Ectodermal cell (in vitro differentiated cells): Measurements from ENCODE around the gene MKRN2.

Experiments
- H3K27ac ChIP-seq: 2 replicates; pipeline ENCODE4 v1.7.0; 2013; ENCODE audit warnings: mild to moderate bottlenecking, low read depth, low read length; ENCODE audit not compliant: insufficient read depth, poor library complexity, severe bottlenecking
- H3K27me3 ChIP-seq: 2 replicates; pipeline ENCODE4 v1.7.0; 2013; ENCODE audit warnings: mild to moderate bottlenecking, low read length; ENCODE audit not compliant: insufficient read depth, control insufficient read depth, poor library complexity, severe bottlenecking
- H3K36me3 ChIP-seq: one replicate; pipeline ENCODE4 v1.7.0; 2013; ENCODE audit warnings: low read length; ENCODE audit not compliant: control insufficient read depth, insufficient read depth
- H3K4me1 ChIP-seq: one replicate; pipeline ENCODE4 v1.7.0; 2013; ENCODE audit warnings: low read length; ENCODE audit not compliant: control insufficient read depth, insufficient read depth
- H3K4me3 ChIP-seq: 2 replicates; pipeline ENCODE4 v1.7.0; 2013; ENCODE audit warnings: low read depth, low read length, control low read depth; ENCODE audit not compliant: insufficient read depth
- H3K9me3 ChIP-seq: 2 replicates; pipeline ENCODE4 v1.7.0; 2013; ENCODE audit warnings: mild to moderate bottlenecking, low read length, moderate library complexity; ENCODE audit not compliant: control insufficient read depth
- WGBS, 2 experiments: methylation state at CpG; one replicate each; pipeline ENCODE4 v1.1.7; 2013; ENCODE audit warnings: missing lambda C conversion rate in 2 of 2; 5-methylcytosine and 5-hydroxymethylcytosine counted together

MKRN2 gene

GRCh38 chr3:12553921-12554391 is 2.9 kb upstream of the MKRN2 start:
- Histone ChIP-seq H3K4me3 (no peak overlapping the region), H3K27me3 (no peaks in the 10 kb centered on the region), H3K36me3 (no peaks in the 10 kb centered on the region), H3K27ac (no peak overlapping the region), H3K9me3 (no peaks in the 10 kb centered on the region), H3K4me1 (peaks cover 6% of the 10 kb centered on the region)
- 75 to 77% methylated on average over 26 of the region's 26 CpGs for WGBS, 2 experiments

- Histone ChIP-seq H3K4me1 (peaks cover 13% of the 10 kb centered on the region), H3K27ac (no peak overlapping the region), H3K9me3 (no peaks in the 10 kb centered on the region), H3K4me3 (peak overlapping the region; percentile 83), H3K36me3 (no peaks in the 10 kb centered on the region), H3K27me3 (no peaks in the 10 kb centered on the region)
- WGBS, 2 experiments, result 23 to 25% methylated on average over 7 of the region's 8 CpGs
Observed at GRCh38 chr3:12556314-12556689, 585 bp upstream of the MKRN2 start.

- Histone ChIP-seq H3K27ac (peak overlapping the region; percentile 94), H3K9me3 (no peaks in the 10 kb centered on the region), H3K27me3 (no peaks in the 10 kb centered on the region), H3K4me3 (peak overlapping the region; percentile 83), H3K36me3 (no peaks in the 10 kb centered on the region), H3K4me1 (peaks cover 22% of the 10 kb centered on the region)
- 4 to 6% methylated on average over 17 to 18 of the region's 18 CpGs for WGBS, 2 experiments
Observed at GRCh38 chr3:12557473-12558100, 700 bp downstream of the MKRN2 start.

- Histone ChIP-seq H3K27me3 (no peaks in the 10 kb centered on the region), H3K27ac (no peak overlapping the region), H3K9me3 (no peaks in the 10 kb centered on the region), H3K4me3 (peak overlapping the region; percentile 83), H3K4me1 (peaks cover 30% of the 10 kb centered on the region), H3K36me3 (no peaks in the 10 kb centered on the region)
- WGBS, 2 experiments, result 90% methylated on average over 4 of the region's 4 CpGs
Observed at GRCh38 chr3:12558706-12559105, 1.8 kb downstream of the MKRN2 start.

- peaks cover 30% of the 10 kb centered on the region for H3K4me1 ChIP-seq
- no peaks in the 10 kb centered on the region for H3K36me3 ChIP-seq
- no peak overlapping the region for H3K27ac ChIP-seq
- 84 to 90% methylated on average over 3 of the region's 3 CpGs for WGBS, 2 experiments
- no peak overlapping the region for H3K4me3 ChIP-seq
- peaks cover under 1% of the 10 kb centered on the region for H3K9me3 ChIP-seq
- H3K27me3 ChIP-seq, result no peaks in the 10 kb centered on the region
Observed at GRCh38 chr3:12559520-12559919, 2.6 kb downstream of the MKRN2 start.

GRCh38 chr3:12560505-12561190 is 3.8 kb downstream of the MKRN2 start:
- H3K36me3 ChIP-seq, result no peaks in the 10 kb centered on the region
- H3K27me3 ChIP-seq, result no peaks in the 10 kb centered on the region
- peaks cover 3% of the 10 kb centered on the region for H3K9me3 ChIP-seq
- no peak overlapping the region for H3K4me3 ChIP-seq
- no peak overlapping the region for H3K27ac ChIP-seq
- WGBS, 2 experiments, result 92 to 94% methylated on average over 5 of the region's 5 CpGs
- H3K4me1 ChIP-seq, result peaks cover 30% of the 10 kb centered on the region

- Histone ChIP-seq H3K27ac (no peak overlapping the region), H3K9me3 (peaks cover 3% of the 10 kb centered on the region)
Observed at GRCh38 chr3:12561397-12561796, 4.5 kb downstream of the MKRN2 start.

GRCh38 chr3:12562451-12562850 is 5.6 kb downstream of the MKRN2 start:
- peaks cover 3% of the 10 kb centered on the region for H3K9me3 ChIP-seq
- H3K27ac ChIP-seq, result no peak overlapping the region
- H3K4me1 ChIP-seq, result peaks cover 30% of the 10 kb centered on the region
- no peaks in the 10 kb centered on the region for H3K36me3 ChIP-seq
- WGBS, 2 experiments, result 71 to 81% methylated on average over 1 of the region's 1 CpG
- H3K27me3 ChIP-seq, result no peaks in the 10 kb centered on the region
- no peak overlapping the region for H3K4me3 ChIP-seq

More at GRCh38 chr3:12561397-12561796, 4.5 kb downstream of the MKRN2 start:
- Histone ChIP-seq H3K4me3 (no peak overlapping the region), H3K36me3 (no peaks in the 10 kb centered on the region), H3K27me3 (no peaks in the 10 kb centered on the region), H3K4me1 (peaks cover 30% of the 10 kb centered on the region)
- 93 to 94% methylated on average over 2 of the region's 2 CpGs for WGBS, 2 experiments

GRCh38 chr3:12566976-12567375 is 10.1 kb downstream of the MKRN2 start:
- Histone ChIP-seq H3K36me3 (peaks cover 16% of the 10 kb centered on the region), H3K27me3 (no peaks in the 10 kb centered on the region), H3K4me1 (peaks cover 14% of the 10 kb centered on the region), H3K4me3 (no peak overlapping the region), H3K9me3 (peaks cover 3% of the 10 kb centered on the region), H3K27ac (no peak overlapping the region)

- Histone ChIP-seq H3K27ac (no peak overlapping the region), H3K9me3 (peaks cover 3% of the 10 kb centered on the region), H3K36me3 (peaks cover 26% of the 10 kb centered on the region), H3K4me1 (no peaks in the 10 kb centered on the region), H3K4me3 (no peak overlapping the region), H3K27me3 (no peaks in the 10 kb centered on the region)
- WGBS, 2 experiments, result 91% methylated on average over 3 of the region's 3 CpGs
Observed at GRCh38 chr3:12568747-12569146, 11.9 kb downstream of the MKRN2 start.
